ENCODE measurements around the gene CYP24A1. TPM values are rescaled to one million over a fixed set of nuclear protein-coding genes. Genes with fewer than 3 reads are reported as not detected.

Gene CYP24A1
- total and polyA plus RNA-seq, 2 of the 8 experiments (the other 6 are each of a cell fraction or from before 2014, with no cell fraction given), result not detected

DNA sequence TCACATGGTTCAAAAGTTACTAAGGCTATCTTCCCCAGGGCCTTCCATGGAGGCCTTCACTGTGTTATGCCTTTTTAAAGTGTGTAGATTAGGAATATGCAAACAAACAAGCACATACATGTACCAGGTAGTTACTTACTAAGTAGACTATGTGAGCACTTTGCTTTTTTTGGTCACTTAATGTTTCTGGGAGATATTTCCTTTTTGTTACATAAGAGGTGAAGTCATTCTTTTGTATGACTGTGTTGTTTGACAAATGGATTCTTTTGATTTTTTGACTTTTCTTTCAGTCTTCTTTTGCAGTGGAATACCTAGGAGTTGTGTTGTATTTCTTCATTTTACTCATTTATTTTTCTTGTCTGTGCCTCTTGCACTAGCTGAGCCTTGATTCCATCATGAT lies 63.7 kb downstream of the CYP24A1 start:
- Histone ChIP-seq H4K8ac (ENCODE audit: extremely low read depth, insufficient read depth, low read length) (no peak overlapping the region), H3K36me3 (ENCODE audit: control insufficient read depth in 2 of 4, insufficient read depth in 4 of 4, low read length in 3 of 4) (no peaks in the 10 kb centered on the region), H3K4ac (replicated peaks; ENCODE audit: insufficient read length, low read depth, low read length) (no peak overlapping the region), H3K4me2 (ENCODE audit: insufficient read depth in 1 of 2, low read depth in 2 of 2, low read length in 2 of 2) (no peak overlapping the region), H3K27ac (ENCODE audit: low read depth, low read length) (no peak overlapping the region), H3K9me3 (ENCODE audit: insufficient read depth in 2 of 2, low read depth in 1 of 2, low read length in 1 of 2) (no peaks in the 10 kb centered on the region), H3K9ac (replicated peaks in 1 of 4; ENCODE audit: extremely low read depth in 1 of 4, low read depth in 3 of 4, low read length in 3 of 4) (no peak overlapping the region), H4K20me1 (replicated peaks in 1 of 2; ENCODE audit: control insufficient read depth in 1 of 2, insufficient read depth in 2 of 2, low read length in 2 of 2) (no peaks in the 10 kb centered on the region), H3K23me2 (ENCODE audit: low read depth, low read length) (no peaks in the 10 kb centered on the region; the same call in 1 of the 2 replicates), H2BK5ac (ENCODE audit: low read depth, low read length) (no peak overlapping the region), H3K56ac (replicated peaks; ENCODE audit: insufficient read length, low read depth, low read length) (no peak overlapping the region), H3K4me3 (ENCODE audit: extremely low read depth in 1 of 4, insufficient read depth in 2 of 4, low read depth in 3 of 4, low read length in 4 of 4) (no peak overlapping the region), H3K4me1 (replicated peaks in 1 of 4; ENCODE audit: control insufficient read depth in 3 of 4, insufficient read depth in 4 of 4, low read length in 3 of 4) (no peaks in the 10 kb centered on the region), H2BK20ac (ENCODE audit: low read length) (no peak overlapping the region), H3K18ac (ENCODE audit: extremely low read depth, low read length) (no peak overlapping the region), H3K27me3 (replicated peaks in 1 of 4; ENCODE audit: control insufficient read depth in 3 of 4, extremely low read depth in 1 of 4, insufficient read depth in 3 of 4, low read length in 3 of 4) (no peaks in the 10 kb centered on the region), H4K91ac (replicated peaks; ENCODE audit: insufficient read length, low read length) (no peak overlapping the region), H2AFZ (ENCODE audit: low read length) (no peak overlapping the region), H3K79me1 (ENCODE audit: low read depth, low read length) (no peaks in the 10 kb centered on the region), H2BK120ac (replicated peaks; ENCODE audit: low read depth, low read length) (no peak overlapping the region), H2BK12ac (ENCODE audit: low read depth, low read length) (no peak overlapping the region), H3K23ac (ENCODE audit: insufficient read length) (no peak overlapping the region), H2BK15ac (ENCODE audit: low read length) (no peak overlapping the region), H4K5ac (ENCODE audit: insufficient read length, low read depth, low read length) (no peak overlapping the region), H3K79me2 (ENCODE audit: control insufficient read depth in 1 of 2, insufficient read depth in 2 of 2, low read length in 2 of 2) (no peaks in the 10 kb centered on the region), H3K14ac (ENCODE audit: insufficient read length) (no peak overlapping the region), H2AK5ac (ENCODE audit: low read depth, low read length) (no peak overlapping the region)
- no peak for DNase-seq (ENCODE audit: low read depth in 1 of 2, low spot score in 2 of 2)
- TF ChIP-seq, protein P1, sequence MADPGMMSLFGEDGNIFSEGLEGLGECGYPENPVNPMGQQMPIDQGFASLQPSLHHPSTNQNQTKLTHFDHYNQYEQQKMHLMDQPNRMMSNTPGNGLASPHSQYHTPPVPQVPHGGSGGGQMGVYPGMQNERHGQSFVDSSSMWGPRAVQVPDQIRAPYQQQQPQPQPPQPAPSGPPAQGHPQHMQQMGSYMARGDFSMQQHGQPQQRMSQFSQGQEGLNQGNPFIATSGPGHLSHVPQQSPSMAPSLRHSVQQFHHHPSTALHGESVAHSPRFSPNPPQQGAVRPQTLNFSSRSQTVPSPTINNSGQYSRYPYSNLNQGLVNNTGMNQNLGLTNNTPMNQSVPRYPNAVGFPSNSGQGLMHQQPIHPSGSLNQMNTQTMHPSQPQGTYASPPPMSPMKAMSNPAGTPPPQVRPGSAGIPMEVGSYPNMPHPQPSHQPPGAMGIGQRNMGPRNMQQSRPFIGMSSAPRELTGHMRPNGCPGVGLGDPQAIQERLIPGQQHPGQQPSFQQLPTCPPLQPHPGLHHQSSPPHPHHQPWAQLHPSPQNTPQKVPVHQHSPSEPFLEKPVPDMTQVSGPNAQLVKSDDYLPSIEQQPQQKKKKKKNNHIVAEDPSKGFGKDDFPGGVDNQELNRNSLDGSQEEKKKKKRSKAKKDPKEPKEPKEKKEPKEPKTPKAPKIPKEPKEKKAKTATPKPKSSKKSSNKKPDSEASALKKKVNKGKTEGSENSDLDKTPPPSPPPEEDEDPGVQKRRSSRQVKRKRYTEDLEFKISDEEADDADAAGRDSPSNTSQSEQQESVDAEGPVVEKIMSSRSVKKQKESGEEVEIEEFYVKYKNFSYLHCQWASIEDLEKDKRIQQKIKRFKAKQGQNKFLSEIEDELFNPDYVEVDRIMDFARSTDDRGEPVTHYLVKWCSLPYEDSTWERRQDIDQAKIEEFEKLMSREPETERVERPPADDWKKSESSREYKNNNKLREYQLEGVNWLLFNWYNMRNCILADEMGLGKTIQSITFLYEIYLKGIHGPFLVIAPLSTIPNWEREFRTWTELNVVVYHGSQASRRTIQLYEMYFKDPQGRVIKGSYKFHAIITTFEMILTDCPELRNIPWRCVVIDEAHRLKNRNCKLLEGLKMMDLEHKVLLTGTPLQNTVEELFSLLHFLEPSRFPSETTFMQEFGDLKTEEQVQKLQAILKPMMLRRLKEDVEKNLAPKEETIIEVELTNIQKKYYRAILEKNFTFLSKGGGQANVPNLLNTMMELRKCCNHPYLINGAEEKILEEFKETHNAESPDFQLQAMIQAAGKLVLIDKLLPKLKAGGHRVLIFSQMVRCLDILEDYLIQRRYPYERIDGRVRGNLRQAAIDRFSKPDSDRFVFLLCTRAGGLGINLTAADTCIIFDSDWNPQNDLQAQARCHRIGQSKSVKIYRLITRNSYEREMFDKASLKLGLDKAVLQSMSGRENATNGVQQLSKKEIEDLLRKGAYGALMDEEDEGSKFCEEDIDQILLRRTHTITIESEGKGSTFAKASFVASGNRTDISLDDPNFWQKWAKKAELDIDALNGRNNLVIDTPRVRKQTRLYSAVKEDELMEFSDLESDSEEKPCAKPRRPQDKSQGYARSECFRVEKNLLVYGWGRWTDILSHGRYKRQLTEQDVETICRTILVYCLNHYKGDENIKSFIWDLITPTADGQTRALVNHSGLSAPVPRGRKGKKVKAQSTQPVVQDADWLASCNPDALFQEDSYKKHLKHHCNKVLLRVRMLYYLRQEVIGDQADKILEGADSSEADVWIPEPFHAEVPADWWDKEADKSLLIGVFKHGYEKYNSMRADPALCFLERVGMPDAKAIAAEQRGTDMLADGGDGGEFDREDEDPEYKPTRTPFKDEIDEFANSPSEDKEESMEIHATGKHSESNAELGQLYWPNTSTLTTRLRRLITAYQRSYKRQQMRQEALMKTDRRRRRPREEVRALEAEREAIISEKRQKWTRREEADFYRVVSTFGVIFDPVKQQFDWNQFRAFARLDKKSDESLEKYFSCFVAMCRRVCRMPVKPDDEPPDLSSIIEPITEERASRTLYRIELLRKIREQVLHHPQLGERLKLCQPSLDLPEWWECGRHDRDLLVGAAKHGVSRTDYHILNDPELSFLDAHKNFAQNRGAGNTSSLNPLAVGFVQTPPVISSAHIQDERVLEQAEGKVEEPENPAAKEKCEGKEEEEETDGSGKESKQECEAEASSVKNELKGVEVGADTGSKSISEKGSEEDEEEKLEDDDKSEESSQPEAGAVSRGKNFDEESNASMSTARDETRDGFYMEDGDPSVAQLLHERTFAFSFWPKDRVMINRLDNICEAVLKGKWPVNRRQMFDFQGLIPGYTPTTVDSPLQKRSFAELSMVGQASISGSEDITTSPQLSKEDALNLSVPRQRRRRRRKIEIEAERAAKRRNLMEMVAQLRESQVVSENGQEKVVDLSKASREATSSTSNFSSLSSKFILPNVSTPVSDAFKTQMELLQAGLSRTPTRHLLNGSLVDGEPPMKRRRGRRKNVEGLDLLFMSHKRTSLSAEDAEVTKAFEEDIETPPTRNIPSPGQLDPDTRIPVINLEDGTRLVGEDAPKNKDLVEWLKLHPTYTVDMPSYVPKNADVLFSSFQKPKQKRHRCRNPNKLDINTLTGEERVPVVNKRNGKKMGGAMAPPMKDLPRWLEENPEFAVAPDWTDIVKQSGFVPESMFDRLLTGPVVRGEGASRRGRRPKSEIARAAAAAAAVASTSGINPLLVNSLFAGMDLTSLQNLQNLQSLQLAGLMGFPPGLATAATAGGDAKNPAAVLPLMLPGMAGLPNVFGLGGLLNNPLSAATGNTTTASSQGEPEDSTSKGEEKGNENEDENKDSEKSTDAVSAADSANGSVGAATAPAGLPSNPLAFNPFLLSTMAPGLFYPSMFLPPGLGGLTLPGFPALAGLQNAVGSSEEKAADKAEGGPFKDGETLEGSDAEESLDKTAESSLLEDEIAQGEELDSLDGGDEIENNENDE (IDR thresholded peaks at IDR 0.05; ENCODE audit: insufficient replicate concordance, low read length), result no peak
- ChIA-PET POLR2A (ENCODE audit: partially characterized antibody) (no interaction called here), CTCF (ENCODE audit: partially characterized antibody) (interaction anchor here (1.0 to 2.4 kb wide), 4 partner anchors 12 to 90 kb away, joined by 4 to 17 read pairs (median 6); no protein-coding TSS in a partner anchor)
- FAIRE-seq, result no peak
